ENCODE data around the gene ANKRD29. TPM values are rescaled to one million over a fixed set of nuclear protein-coding genes. Genes with fewer than 3 reads are reported as not detected.

The ANKRD29 gene
- polyA plus RNA-seq, 3 donors, result 0.55 to 0.93 (median 0.78) TPM

DNA sequence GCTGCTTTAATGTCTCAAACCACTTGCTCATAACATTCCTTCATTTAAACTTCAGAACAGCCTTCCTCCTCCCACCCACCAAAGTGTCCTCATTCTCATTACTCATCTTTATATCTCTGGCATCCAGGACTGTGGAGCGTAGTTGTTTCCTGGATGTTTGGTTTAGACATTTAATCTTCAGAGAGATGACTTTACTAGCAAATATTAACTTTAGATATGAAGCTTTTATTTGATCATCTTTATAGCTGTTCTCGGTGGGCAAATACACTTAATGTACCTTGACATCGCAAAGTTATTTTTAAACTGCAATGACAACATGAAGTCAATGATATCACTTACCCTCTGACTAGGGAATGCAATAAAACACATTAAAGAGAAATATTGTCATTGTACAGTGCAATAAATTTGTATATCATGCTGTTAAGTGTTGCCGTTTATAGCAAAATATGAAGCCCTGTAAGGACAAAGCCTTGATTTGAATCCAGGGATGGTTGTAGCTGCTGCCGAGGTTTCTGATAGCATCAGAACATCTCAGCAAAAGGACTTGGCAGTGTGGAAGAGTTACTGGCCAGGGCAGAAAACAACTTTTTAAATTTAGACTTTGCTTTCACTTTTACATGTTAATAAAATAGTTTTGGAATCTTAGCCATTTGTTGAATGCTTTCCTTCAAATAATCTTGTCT lies 21.9 kb upstream of the ANKRD29 start:
- DNase-seq (ENCODE audit: low read depth in 3 of 3, low spot score in 2 of 3), result no peak

DNA sequence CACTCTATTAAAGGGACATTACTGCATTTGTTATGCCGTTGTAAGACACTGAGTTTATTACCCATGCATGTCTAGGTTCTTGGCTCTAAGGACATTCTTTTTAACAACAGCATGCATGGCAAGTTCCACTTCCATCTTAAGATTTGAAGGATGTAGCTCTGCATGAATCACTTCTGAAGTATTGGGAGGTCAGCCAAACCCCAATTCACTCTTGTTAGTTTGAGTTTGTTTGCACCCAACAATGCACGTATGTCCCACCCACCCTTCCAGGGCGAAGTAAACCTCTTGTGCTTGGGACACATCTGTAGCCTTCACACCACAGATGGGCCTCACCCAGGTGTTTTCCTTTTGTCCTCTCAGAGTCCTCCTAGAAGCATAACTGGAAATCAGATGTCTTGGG lies 21.0 kb upstream of the ANKRD29 start:
- no peak for DNase-seq (ENCODE audit: low read depth in 3 of 3, low spot score in 2 of 3)

DNA sequence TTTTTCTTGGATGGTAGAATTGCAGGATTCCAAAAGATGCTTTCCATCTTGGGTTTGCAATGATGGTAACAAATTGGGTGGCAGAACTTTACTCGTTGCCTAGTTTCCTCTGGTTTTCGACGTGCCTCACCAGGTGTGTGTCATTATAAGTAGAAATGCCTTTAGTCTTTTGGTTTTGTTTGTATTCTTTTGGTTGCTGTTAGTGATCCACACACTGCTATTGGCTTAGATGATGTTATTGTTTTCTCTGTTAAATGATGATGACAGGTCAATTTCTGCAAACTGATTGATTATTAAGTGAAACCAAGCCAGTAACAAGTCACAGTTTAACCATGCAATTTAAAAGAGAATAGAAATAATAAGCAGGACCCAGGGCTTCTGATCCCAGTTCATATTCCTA lies 20.4 kb upstream of the ANKRD29 start:
- DNase-seq (ENCODE audit: low read depth in 3 of 3, low spot score in 2 of 3), result no peak

DNA sequence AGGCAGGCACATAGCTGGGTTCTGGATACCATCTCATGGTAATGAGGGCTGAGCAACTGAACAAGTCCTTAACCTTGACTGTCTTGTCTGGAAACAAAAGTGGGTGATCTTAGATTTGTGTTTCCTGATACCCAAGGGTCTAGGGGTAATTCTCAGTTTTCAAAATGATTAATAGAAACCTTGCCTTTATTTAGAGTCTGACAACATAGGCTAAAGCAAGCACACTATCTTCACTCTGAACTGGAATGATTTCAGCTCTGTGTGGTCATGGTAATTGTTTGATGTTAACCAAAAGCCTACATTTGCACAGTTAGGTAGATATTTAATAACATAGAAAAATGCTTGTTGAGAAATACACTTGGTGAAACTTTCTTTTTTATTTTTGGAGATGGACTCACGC lies 19.8 kb upstream of the ANKRD29 start:
- no peak for DNase-seq (ENCODE audit: low read depth in 3 of 3, low spot score in 2 of 3)

DNA sequence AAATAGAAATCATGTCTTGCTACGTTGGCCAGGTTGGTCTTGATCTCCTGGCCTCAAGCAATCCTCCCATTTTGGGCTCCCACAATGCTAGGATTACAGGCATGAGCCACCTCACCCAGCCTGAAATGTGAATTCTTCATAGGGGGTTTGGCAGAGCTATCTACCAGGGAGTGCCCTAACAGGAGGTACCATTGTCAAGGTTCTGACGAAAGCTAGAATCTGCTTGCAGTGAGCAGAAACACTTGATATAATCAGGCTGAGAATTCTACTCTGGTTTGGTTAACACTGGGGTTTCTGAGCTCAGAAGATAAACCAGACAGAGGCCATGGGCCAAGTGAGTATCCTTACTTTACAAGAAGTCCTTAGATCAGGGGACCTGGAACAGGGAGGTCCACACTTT lies 19.3 kb upstream of the ANKRD29 start:
- no peak for DNase-seq (ENCODE audit: low read depth in 3 of 3, low spot score in 2 of 3)

DNA sequence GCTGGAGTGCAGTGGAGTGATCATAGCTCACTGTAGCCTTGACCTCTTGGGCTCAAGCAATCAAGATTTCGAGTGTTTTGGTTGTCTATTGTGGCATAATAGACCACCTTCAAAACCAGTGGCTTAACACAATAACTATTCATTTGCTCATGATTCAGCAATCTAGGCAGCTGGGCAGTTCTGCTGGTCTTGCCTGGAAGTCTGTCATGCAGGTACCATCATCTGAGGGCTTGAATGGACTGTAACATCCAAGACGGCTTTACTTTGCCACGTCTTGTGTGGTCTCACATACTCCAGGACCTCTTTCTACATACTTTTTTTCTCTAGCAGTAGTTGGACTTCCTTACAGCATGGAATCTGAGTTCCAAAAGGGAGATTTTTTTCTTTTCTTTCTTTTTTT lies 13.2 kb upstream of the ANKRD29 start:
- no peak for DNase-seq (ENCODE audit: low read depth in 3 of 3, low spot score in 2 of 3)

DNA sequence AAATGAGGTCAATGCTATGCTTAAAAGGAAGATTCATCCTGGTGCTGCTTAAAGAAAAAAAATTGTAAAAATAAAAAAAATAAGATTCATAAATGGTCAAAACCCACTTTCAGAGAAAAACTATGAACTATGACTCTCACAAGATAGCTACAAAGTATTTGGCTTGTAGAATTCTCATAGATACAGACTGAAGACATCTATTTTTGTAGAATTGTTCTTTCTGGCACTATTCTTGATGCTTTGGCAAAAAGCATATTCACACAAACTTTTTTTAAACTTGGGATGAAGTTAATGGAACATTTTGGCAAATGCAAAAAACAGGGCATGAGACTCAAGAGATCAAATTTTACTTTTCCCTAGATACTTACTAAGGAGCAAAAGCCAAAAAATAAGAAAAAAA lies 12.5 kb upstream of the ANKRD29 start:
- no peak for DNase-seq (ENCODE audit: low read depth in 3 of 3, low spot score in 2 of 3)

DNA sequence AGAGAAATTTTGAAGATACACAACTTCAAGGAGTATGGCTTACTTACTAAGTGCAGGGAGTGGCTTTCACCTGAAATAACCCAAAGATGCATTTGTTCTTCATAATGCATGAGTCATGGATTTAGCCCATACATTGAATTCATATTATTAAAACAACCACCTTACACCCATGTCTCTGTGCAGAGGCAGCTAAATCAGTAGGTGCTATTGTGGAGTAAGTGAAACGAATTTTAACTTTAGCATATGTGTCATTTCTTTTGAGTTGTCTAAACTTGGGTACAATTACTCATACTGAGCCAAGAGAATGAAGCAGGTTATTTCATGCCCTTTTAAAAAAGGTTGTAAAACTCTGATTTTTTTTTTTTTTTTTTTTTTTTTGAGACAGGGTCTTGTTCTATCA lies 11.0 kb upstream of the ANKRD29 start:
- DNase-seq (ENCODE audit: low read depth in 3 of 3, low spot score in 2 of 3), result no peak

DNA sequence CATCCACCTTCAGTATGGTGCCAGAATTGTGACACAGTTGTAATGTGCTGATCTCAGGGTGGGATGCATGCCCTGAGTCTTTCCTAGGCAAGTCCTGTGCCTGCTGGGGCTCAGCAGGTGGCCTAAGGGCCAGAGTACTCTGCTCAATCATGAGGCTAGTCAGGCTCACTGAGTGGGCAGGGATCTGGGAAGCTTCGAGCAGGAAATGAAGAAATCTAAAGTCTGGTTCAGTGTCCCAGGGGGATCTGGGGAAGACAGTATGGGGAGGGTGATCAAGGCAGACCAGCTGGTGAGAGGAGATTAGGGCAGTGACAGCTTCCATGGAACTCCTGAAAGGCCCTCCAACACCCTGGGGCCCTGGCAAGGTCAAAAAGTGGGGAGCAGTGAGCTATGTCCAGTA lies 8.9 kb upstream of the ANKRD29 start:
- DNase-seq (ENCODE audit: low read depth in 3 of 3, low spot score in 2 of 3), result no peak

DNA sequence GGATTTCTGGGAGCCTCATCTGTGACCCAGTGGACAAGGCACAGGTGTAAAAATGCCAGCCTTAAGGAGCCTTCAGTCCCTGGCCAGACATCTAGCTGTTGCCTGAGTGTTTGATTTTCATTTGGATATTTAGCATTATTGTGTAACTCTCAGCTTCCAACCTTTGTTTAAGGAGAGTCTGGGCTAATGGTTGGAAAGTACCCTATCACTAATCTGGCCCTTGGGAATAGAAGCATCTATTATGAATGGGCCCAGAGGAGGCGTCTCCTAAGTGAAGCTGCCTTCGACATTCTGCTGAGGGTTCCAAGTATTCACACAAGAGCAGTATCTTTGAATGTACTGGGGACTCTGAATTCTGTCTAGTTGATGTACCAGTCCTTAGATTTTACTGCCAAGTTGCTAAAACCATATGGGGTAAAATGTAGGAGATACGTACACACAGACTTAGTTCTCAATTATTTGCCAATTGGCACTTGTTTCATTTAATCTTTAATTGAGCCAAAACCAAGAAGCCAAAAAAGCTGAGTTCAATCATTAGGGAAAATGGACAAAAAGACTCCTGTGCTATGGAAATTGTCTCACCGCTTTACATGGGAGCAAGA lies 7.2 kb upstream of the ANKRD29 start:
- no peak for DNase-seq (ENCODE audit: low read depth in 3 of 3, low spot score in 2 of 3)

DNA sequence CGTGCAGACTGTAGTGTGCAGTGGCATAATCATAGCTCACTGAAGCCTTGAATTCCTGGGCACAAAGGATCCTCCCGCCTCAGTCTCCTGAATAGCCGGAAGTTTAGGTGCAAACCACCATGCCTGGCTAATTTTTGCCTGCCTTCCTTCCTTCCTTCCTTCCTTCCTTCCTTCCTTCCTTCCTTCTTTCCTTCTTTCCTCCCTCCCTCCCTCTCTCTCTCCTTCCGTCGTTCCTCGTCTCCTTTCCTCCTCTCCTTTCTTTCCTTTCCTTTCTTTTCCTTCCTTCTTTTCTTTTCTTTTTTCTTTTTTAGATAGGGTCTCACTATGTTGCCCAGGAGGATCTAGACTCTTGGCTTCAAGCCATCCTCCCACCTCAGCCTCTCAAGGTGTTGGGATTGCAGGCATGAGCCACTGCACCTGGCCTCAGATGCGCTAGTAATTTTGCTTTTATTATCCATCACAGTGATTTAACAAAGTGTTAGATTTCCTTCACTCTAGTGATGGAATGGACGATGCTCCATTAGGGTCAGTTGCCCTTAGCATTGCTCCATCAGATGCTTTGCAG lies 6.6 kb upstream of the ANKRD29 start:
- no peak for DNase-seq (ENCODE audit: low read depth in 3 of 3, low spot score in 2 of 3)

DNA sequence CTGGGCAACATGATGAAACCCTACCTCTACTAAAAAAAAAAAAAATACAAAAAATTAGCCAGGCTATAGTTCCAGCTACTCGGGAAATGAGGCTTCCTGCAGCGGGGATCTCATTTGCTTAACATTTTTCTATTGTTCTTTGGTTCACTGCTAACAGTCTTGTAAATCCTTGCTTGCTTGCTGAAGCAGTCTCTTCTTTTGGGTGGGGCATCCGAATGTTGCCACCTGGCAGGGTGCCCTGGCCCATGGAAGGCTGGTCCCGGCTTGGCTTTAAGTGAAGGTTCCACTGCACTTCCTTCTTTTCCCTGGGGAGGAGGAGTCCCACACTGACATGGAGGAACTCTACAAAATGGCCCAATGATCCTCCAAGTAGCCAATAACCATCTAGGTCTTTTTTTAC lies 6.0 kb upstream of the ANKRD29 start:
- no peak for DNase-seq (ENCODE audit: low read depth in 3 of 3, low spot score in 2 of 3)

DNA sequence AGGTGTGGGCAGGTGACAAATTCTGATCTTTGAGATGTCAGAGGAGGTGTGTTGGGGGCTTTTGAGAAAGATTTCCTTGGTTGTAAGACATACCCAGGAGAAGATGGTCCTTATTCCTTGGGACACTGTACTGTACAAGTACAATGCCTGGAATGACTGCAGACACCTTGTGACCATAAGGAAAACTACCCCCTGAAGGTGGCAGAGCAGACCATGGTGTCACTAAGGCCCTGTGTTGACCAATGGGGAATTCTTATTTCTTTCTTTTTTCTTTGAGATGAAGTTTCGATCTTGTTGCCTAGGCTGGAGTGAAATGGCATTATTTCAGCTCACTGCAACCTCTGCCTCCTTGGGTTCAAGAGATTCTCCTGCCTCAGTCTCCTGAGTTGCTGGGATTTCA lies 4.4 kb upstream of the ANKRD29 start:
- no peak for DNase-seq (ENCODE audit: low read depth in 3 of 3, low spot score in 2 of 3)

DNA sequence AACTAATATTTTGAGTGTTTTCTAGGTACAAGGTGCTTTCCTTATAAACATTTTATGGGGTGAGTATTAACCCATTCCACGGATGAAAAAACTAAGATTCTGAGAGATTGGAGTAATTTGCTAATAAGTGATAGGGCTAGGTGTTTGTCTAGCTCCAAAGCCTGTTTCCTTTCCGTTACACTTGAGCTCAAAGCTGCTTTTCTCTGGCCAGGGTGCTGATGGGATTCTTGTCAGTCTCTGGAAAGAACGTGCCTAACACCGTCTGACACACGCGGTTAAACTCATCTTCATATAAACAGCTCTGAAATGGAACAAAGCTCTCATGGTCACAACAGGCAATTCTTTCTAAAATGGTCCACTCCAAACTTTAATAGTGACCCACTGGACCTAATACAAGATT lies 2.0 kb upstream of the ANKRD29 start:
- no peak for DNase-seq (ENCODE audit: low read depth in 3 of 3, low spot score in 2 of 3)

DNA sequence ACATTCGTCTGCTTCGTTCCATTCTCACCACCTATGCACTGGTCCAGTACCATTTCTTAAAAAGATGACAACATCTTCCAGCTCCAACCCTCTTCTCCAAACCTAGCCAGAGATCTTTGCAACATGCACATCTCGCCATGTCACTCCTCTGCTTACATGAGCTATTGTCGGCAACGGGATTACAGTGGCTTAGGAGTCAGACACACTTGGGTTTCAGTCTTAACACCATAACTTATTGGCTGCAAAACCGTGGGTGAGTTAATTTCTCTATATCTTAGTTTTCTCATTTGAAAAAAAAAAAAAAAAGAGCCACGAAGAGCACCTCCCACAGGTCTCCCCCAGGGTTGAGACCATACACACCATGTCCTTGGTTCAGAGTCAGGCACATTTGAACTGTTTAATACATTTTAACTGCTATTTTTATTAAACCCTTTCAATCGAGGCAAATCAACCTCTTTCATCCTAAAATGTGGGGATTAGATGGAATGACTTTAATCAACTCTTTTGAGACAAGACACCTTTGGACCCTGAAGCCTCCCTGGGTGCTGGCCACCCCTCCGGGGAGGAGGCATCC lies 889 bp downstream of the ANKRD29 start:
- DNase-seq (ENCODE audit: low read depth in 3 of 3, low spot score in 2 of 3), result no peak

DNA sequence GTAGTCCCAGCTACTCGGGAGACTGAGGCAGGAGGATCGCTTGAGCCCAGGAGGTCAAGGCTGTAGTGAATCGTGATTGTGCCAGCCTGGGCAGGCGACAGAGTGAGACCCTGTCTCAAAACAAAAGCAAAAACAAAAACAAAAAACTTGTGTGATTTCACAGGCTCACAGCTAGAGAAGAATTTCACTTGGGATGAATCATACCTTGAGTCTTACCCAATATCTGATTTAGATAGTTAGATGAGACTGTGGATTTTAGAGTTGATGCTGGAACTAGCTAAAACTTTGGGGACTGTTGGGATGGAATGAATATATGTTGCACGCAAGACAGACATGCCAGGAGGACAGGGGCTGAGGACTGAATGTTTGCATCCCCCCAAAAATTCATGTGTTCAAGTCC lies 4.4 kb downstream of the ANKRD29 start:
- DNase-seq (ENCODE audit: low read depth in 3 of 3, low spot score in 2 of 3), result no peak

DNA sequence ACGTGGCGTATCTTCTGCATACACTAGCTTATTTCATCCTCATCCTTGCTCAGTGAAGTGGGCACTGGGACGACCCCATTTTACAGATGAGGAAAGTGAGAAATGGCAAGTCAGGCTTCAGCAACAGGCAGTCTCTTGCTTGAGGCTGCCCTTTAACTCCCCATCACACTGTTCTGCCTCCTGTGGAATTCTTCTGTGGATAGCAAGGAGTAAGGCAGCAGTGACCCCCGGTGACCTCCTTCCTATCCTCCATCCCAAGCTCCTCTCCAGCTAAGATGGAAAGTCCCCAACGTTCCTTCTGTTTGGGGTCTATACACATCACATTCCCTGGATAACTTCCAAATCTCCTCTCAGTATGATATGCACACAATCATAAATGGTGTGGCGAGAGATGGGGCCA lies 10.5 kb downstream of the ANKRD29 start:
- no peak for DNase-seq (ENCODE audit: low read depth in 3 of 3, low spot score in 2 of 3)

DNA sequence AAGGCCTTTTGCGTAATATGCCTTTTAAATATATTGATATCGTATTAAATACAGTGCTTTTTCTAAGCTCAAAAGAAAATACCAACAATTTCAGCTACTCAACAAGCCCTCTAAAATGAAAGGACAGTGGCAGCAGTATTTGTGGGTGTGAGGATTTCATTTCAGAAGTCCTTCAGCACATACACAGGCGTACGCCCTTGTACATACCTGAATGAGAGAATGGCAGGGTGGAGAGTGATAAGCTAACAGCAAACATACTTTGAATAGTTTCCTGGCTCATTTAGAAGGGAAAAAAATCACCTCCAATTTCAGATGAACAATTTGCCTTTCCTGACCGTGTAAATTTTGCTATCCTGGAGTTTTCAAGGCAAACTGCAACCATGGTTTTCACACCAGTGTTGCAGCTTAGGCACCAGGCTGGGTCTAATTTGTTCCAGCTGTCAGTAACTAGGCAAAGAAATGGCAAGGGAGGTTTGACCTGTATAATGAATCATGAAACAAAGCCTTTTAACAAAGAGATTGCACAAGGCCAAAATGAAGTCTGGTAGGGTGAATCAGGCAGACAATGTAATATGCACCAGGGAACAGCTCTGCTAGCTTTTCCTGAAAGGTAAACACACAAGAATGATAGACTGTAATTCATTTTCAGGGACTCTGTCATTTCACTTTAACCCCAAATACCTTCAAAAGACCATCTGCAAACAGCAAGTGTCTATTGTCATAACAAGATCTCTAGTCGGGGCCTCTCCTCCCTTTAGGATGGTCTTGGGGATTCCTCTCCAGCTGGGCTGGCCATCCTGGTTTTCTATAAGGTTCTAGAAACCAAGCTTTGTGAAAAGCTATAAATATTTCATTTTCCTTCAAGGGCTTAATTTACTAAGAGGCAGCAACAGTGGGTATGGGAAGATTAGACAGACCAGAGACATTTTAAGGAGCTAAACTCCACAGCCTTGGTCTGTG lies 11.5 kb downstream of the ANKRD29 start:
- DNase-seq (ENCODE audit: low read depth in 3 of 3, low spot score in 2 of 3), result no peak

DNA sequence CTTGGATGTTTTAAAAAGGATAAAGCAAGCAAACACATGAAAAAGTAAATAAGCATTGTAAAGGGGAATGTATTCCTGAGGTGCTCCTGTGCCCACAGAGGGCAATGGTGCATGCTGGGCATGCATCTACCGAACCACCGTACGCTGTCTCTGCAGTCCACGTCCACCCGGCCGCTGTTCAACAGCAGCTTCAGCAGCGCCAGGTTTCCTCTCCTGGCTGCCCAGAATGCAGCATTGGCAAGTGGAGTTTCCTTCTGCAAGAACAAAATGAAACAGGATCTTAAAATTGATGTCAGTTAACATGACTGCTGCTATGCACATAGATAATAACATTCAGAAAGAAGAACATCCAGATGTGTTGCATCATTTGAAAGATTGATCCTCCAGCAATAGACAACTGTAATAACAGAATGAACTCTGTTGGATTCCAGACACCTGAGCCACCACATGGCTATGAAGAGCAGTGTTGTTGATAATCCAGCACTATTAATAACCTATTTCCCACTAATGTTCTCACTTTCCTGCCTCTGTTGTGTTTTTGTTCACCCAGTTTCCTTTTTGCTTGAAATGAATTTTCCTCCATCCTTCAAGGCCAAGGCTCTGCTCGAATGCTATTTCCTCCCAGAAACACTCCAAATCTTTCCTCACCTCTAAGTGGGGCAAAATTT lies 13.6 kb downstream of the ANKRD29 start:
- no peak for DNase-seq (ENCODE audit: low read depth in 3 of 3, low spot score in 2 of 3)

DNA sequence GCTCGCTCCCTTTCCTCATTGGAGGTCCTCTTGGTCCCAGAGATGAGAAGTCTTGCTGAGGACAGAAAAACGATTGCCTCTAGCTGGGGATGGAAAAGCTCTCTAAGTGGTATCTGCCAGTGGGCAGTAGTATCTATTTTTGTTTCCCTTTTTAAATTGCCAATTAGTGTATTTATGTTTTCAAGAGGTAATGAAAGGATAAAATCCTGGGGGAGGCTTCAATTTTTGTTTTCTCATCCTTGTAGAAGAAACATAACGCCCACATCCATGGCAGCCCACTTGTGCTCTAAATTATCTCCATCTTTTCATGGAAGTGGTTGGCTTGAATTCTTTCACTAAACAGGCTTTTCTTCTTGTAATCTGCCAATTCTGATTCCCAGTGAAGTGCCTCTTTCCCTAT lies 14.3 kb downstream of the ANKRD29 start:
- no peak for DNase-seq (ENCODE audit: low read depth in 3 of 3, low spot score in 2 of 3)

DNA sequence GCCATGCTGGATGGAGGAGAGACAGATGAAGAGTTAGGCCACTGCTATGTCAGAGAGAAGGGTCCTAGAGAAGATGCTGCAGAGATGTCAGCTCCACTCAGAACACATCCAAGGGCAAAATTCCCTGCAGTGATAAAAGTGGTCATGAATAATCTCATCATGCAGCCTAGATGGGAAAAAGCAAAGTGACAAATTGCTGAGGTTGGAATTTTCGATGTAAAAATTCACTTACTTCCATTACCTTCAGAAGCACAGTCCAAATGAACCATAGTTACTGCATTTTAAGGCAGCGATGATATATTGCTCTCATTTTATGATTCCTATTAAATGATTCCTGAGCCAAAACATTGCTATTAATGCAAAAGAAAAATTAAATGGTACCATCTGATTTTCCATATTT lies 16.4 kb downstream of the ANKRD29 start:
- DNase-seq (ENCODE audit: low read depth in 3 of 3, low spot score in 2 of 3), result no peak

Data from right renal cortex interstitium (tissue), 3 donors.